NCI-H446 treated with DMSO at 0.1 percent for 48 hours (cell line): ENCODE measurements around the gene MSRB3.

Experiments used
- DNase-seq: peaks from one replicate; lab custom pipeline; 2025; lab: John Stamatoyannopoulos, UW

MSRB3 gene

DNA sequence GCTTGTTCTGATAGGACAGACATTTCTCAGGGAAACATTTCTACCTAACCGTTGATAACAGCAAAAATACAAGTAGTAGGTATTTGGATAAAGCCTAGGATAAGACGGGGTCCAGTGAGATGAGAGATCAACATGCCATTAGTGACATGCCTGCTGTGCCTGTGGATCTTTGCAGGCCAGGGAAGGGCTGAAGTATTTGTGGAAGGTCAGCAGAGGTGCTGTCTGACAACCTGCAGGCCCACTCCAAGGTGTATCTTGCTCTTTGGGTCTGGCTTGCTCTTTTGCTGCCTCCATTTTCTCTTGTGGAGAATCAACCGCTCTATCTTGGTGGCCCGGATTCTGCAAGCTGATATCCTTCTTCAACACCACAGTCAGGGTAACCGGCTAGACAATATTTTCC, 46.7 kb downstream of the MSRB3 start:
- DNase-seq: no peak

DNA sequence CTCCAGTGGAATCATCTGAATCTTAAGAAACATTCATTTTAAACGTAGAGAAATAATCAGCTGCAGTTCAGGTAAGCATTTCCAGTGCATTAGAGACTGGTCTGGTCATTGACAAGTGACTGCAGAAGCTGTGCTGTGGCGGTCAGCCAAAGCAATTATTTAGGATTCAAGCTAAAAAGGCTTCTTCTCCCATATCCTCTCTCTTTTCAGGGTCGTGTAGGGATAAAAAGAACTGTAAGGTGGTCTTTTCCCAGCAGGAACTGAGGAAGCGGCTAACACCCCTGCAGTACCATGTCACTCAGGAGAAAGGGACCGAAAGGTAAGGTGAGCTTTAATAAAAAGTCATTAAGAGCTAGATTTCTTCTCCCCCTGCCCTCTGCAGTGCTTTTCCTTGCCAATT, 48.1 kb downstream of the MSRB3 start:
- DNase-seq: no peak

DNA sequence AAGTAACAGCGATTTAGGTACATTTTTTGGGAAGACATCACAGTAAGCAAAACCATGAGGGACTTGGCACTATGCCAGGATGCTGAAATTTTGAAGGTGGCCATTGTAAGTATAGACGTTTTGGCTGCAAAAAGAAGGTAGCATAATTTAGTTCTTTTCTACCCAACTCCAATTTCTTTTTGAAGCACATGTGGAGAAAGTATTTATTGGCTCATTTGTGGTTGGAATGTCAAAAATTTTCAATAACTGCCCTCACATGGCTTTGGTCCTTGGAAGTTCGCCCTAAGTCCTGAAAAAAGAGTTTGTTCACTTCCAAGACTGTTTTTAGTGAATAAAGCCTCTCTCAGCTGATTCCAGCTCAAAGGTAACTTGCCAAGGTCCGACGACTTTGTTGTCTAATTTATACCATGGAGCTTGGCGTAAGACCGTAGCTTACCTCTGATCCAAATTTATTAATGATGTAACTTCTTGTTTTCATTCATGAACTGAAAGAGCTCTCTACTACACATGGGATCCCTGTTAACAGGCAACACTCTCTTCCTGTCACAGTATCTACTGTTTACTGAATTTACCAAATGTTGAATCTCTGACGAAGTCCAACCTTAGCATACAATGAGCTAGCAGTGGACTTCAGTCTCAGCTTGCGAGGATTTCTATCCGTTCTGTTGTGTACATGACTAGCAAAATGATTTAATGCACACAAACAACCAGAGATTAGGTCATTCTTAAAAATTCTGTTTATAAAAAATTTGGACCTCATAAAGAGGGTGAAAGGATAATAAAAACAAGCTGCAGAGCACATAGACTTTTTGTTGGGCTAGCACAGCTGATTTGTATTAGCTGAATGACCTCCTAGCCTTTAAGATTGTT, 49.0 kb downstream of the MSRB3 start:
- no peak for DNase-seq

DNA sequence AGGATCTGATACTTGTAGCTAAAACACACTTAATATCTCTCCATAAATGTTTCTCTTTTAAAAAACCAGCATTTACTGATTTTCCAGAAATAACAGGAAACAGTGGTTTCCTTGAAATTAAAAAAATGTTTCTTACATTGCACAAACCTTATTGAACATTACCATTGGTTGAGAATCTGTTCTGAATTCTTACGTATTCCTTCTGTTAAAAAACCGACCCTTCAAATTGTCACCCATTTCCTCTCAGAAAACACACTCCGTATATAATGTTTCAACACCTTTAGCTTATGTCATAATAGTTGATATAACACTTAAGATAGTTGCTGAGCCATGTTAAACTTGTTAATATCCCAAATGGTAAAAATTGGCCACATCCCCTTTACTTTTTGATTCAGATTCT, 51.2 kb downstream of the MSRB3 start:
- DNase-seq: no peak

DNA sequence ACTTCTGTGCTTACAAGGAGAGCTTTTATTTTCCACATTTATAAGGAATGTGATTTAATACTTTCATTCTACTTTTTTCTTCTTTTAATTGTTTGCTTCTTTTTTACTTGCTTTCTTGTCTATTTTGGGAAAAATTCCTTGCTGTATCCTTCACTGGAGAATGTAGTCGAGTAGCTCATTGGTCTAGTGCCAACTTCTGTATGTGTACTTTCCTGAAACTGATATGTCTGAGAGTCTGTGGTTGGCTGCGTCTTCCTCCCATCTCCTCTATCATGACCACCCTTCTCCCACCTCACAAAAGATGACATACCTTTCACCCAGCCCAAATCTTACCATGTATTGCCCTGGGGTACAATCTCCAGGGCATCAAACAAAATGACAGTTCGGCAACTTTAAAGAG, 51.8 kb downstream of the MSRB3 start:
- no peak for DNase-seq

DNA sequence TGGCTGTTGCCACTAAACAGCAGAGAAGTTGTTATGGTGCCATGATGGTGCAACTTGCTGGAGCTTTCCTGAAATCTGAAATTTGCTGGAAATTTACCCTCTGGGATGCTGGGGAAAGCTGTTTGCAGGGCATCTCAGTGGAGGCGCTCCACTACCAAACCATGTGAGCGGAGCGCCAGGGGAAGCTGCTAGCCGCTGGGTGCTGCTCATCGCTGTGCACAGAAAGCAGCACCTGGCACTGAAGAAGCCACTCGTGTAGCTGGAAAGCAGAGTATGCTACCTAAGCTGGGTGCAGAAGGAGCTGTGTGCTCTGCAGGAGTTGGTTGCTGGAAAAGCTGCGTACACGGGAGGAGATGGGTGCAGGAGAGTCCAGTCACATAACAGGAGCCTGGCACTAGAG, 53.0 kb downstream of the MSRB3 start:
- no peak for DNase-seq

DNA sequence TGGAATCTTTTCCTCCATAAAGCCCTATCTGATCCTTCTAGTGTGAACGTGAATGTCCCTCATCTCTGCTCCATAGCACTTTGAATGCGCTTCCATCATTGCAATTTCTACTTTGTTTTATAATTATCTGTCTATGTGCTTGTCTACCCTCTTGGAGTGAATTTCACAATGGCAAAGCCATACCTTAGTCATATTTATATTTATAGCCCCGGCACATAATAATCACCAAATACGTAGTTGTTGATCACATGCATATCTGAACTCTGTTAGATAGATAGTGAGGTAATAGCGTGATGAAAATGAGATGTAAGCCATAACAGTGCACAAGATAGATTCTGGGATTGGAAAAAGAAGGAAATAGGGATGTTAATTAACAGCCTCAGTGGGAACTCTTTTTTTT, 55.2 kb downstream of the MSRB3 start:
- no peak for DNase-seq

DNA sequence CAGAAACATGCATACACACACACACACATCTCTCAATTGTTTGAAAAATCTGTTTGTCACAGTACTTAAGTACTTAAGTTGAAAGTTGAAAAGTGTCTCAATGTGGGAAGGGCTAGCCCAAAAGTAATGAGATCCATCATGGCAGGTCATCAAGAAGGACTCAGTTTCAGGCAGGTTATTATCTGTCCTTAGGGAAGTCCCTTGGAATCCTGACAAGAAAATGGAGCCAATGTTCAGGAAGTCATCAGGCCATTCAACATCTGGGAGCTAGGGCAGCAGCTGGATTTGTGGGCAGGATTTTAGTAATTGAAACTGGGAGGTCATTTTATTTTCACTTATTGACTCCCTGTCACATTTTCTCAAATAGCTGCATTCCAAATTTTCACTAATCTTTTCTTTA, 56.0 kb downstream of the MSRB3 start:
- DNase-seq: no peak

DNA sequence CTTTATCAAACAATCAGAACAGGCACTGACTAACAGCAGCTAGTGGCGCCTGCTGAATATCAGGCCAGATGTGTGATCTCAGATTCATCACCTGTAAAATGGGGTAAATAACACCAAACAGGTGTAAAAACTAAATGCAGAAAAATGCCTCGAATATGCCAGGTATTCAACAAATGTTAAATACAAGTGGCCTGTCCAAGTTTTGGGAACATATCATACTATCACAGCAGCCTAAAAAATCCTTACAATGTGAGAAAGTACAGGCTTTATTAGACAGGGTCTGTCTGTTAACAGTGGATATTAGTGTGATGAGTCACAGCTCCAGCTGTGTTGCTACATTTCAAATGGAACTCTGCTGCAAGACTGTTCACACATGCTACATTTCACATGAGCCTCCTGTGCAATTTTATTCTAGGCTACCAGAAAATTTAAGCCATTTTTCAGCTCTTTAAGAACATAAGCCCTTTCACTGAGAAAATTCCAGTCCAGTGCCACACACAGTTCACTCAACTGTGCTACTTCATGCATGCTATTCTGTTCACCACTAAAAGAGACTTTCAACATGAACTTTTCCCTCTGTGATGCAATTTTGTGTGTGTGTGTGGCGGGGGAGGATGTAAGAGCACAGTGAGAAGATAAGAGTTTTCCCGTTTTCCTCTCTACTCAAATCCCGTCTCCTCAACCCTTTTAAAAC, 56.7 kb downstream of the MSRB3 start:
- DNase-seq: no peak

DNA sequence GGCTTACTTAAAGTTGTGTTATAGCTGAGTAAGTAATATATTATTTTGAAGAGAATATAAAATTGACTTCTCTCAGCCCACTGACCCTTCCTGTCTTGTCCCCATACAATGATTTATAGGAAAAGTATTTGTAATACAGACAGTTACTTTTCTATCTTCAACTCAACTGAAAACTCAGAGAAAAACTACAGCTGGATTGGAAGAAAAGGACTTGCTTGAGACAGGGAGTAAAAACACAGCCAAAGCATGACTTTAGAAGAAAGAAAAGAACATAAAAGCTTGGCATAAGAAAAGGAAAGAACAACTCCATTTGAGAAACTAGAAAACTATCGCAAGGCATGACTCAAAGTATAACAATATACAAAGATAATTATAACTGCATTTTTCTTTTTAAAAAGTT, 57.5 kb downstream of the MSRB3 start:
- DNase-seq: no peak

DNA sequence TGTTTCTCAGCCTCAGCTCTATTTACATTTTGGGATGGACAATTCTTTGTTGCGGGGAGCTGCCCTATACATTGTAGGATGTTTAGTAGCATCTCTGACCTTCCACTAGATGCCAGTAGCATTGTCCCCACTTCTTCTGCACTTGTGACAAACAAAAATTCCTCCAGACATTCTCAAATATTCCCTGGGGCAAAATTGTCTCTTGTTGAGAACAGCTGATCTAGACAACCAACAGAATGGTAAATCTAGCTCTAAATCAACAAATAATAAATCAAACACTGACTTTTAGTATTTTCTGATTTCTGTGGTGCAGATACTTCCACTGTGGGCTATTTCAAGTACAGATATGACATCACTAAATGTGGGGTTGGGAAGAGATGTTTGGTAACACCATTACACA, 60.7 kb downstream of the MSRB3 start:
- DNase-seq: no peak

DNA sequence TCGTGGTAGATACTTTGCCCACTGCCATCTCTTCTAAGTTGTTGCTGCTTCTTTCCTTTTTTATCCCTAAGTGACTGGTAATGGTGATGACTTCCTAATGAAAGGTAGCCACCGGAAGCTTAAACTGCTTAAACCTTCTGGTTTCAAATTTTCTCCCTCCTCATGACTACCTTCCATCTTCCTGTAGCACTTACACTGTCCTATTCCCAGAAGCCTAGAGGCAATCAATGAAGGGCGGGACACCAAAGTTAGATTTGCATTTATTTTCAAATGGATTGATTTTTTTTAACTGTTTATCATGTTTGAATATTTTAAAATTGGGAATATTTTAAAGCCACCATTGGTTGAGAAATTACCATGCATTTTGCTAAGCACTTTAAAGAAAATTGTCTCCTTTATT, 64.7 kb downstream of the MSRB3 start:
- DNase-seq: no peak

DNA sequence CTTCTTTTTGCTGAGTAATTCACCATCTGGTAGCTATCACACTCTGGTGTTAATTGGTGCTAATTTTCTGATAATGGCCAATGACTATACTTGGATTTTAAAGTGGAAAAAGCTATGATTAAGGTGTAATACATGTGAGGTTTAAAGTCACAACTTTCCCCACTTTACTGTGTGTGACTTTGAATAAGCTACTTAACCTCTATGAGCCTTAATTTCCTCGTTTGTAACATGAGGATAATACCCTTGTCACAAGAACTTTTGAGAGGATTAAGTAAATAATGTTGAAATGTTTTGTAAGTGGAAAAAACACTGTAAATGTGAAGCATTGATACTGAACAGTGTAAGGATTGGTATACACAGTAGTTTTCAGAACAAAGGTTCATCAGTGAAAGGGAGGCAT, 65.3 kb downstream of the MSRB3 start:
- no peak for DNase-seq

DNA sequence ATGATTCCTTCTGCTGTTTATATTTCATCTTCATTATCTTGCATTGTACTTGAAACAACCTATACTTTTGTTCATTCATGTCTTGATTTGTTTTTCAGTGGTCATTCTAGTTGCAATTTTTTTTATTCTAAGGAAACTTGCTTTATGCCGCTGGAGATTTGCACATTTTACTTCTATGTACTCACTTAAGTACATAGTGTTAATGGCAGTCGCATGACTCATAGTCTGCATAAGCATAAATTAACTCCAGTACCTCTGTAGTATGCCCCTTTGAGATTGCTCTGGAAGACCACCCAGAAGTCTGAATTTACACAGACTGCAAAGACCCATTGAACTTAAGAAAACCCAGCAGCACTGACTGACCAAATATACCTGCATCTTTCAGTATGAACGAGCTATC, 77.0 kb downstream of the MSRB3 start:
- no peak for DNase-seq

DNA sequence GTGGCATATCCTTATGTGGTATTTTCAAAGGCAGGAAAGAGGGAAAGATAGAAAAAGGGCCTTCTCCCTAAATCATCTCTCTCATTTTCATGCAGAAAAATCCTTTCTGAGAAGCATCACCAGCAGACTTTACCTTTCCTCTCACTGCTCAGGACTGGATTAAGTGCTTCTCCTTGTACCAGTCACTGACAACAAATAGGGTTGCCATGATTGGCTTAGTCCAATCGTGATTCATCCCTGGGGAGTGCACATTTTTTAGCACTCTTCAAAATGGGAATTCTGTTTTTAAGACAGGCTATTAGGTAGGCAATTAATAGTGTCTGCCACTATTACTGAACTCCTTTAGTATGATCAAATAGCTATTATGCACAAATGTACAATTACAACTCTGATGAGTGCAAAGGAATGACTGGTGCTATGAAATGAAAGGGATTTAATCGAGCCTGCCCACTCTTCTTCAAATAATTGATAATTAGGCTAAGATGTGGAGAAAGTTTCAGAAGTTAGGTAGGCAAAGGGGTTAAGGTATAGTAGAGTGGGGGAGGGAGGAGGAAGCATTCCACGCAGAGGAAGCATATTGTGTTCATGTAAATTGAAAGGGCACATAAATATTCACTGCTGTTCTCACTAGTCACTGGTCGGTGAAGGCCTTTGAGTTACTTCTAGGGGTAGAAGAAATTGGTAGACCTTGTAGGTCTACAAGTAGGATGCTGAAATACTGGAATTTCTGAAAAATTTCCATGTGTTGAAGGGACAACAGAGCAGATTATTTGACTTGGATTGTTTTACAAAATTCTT, 84.0 kb downstream of the MSRB3 start:
- no peak for DNase-seq

DNA sequence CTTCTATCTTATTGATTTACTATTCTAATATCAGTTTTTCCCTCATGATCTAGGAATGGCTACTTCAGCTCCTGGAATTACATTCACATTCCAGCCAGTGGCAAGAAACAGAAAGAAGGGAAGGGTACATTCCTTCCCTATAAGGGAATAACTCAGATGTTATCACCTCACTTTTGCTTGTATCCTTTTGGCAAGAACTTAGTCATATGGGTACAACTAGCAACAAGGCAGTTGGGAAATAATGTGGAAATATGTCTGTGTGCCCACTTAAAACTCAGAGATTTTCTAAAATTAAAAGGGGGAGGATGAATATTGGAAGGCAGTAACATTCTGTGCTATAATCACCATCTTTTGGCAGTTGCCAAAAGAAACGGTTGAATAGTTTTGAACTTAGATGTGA, 85.6 kb downstream of the MSRB3 start:
- no peak for DNase-seq

DNA sequence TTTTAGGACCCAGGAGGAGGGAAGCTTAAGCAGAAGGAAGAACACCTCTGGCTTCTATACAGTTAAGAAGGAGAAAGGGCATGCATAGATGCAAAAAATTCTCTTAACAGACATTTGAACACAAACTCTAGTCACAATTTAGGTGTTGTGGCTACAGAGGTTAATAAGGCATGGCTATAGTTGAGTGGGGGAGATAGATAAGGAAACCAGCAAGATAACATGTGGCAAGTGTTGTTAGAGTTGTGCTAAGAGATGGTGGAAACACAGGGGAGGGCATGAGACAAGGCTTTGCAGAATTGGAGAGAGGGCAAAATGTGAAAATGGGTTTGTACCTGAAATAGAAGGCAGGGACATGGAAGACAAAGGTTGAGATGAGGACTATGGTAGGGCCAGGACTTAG, 88.9 kb downstream of the MSRB3 start:
- no peak for DNase-seq

DNA sequence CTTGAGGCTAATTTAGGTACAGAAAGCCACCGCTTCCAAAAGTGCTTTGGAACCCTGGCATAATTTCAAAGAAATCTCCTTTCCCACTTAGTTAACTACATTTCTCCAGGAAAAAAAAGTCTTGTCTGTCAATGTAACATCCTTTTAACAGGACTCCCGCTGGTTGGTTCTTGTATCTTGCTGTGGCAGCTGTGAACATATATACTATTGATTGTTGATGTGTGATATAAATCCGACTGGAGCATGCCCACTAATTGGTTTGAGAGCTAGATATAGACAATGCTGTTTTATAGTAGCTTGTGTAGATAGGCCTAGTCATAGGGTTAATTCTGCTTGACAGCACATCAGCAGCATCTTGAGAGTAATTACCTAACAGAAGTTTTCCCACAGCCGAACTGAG, 89.6 kb downstream of the MSRB3 start:
- DNase-seq: no peak

DNA sequence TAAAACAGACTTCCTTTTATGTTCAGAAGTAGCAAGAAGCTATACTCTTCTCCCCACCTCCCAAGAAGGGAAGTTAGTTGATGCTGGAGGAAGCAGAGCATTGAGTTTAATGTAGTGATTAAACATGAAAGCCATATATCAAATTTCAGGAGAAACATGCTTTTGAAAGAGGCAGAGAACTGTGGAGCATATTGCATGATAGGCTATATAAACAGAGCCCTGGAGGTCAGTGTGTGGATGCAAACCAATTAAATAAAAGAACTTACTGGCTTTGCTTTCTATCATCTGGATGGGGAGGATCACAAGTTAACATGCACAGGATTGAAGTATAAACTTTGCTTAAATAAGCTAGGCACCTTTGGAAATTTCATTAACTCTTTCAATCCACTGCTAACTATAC, 94.1 kb downstream of the MSRB3 start:
- DNase-seq: no peak

DNA sequence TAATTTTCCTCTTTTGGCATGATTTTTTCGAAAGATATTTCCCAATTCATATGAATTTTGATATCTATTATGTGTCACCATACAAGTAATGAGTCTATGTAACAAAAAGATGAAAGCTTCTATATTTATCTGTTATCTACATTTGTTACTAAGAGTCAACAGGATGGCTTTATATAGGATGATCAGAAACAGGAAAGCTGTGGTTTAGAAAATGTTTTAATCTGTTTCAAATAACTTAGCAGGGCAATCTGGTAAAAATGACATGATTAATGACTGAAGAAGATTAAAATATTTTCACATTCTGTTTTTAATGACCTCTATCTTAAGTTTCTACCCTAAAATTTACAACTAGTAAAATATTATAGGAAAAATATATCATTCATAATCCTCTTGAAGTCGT, 105.8 kb downstream of the MSRB3 start:
- no peak for DNase-seq

DNA sequence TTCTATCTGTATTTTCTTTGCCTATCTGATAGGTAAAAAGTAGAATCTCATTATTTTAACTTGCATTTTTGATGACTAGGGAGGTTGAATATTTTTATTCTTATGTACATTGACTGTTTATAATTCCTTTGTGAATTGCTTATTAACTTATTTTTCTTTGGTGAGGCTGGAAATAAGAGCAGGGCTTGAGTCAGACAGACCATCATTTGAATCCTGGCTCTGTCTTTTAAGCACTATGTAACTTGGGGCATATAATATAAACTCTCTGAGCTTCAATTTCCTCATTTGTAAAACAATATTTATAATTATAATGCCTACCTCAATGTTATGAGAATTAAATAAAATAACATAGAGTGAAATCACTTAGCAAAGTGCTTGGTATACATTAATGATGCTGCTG, 108.9 kb downstream of the MSRB3 start:
- DNase-seq: no peak

DNA sequence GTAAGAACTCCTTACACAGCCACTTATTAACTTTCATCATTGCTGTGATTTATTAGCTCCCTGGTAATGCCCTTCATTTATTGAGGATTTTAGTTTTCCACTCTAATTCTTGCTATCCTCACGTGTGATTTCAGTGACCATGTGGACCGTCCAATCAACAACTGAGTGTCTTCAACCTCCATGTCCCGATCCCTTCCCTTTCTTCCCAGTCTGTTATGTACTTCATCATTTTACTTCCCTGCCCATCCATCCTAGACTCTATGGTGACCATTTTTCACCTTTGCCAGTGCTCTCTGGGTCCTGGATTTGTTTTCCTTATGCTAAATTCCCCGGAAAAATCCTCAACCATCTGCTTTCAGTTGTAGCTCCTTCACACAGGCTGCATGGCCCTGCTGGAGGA, 111.0 kb downstream of the MSRB3 start:
- no peak for DNase-seq

DNA sequence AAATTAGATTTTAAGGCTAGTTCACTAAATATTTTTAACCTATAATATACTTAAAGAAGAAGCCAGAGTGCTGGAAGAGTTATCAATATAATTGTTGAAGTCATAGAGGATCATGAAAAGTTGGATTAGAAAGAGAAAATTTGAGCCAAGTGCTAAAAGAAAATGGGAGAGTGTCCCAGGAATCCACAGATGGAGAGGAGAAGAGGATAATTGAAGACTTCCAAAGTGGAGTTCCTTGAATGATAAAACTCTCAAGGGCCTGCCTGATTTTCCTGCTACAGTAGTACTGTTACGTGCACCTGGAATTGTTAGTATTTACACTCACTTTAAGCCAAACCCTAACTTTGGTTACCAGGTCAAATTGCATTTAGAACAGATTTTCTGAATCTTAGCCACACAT, 113.2 kb downstream of the MSRB3 start:
- DNase-seq: no peak
